Stimulated activated naive CD8-positive, alpha-beta T cell treated with anti-CD3 and anti-CD28 coated beads, Interleukin-15, amount 100 ng/mL, for 72 hours (primary cell): ENCODE measurements around the gene DLL3.

Experiments used
- ATAC-seq: fragments of 150-1000 bp; cut with Tn5 transposase; 2 replicates; pipeline ENCODE4 v1.10.0; 2021; ENCODE audit warnings: mild to moderate bottlenecking, moderate library complexity
- DNase-seq, 2 donors: peaks; one replicate each; pipeline ENCODE4 v3.0.0; 2021 to 2022
- H3K27ac Mint-ChIP-seq, 2 donors: one replicate each; pipeline ENCODE4 v1.8.0; 2022; ENCODE audit warnings: mild to moderate bottlenecking in 2 of 2, mixed read lengths in 2 of 2, moderate library complexity in 2 of 2
- H3K27me3 Mint-ChIP-seq: one replicate; pipeline ENCODE4 v1.8.0; 2022; ENCODE audit warnings: mixed read lengths
- H3K4me1 Mint-ChIP-seq: one replicate; pipeline ENCODE4 v1.8.0; 2022; ENCODE audit warnings: mild to moderate bottlenecking, mixed read lengths
- H3K4me3 Mint-ChIP-seq, 2 donors: one replicate each; pipeline ENCODE4 v1.8.0; 2022; ENCODE audit warnings: mild to moderate bottlenecking in 2 of 2, mixed read lengths in 2 of 2, moderate library complexity in 1 of 2
- H3K9me3 Mint-ChIP-seq, 2 donors: one replicate each; pipeline ENCODE4 v1.8.0; 2022; ENCODE audit warnings: mixed read lengths in 2 of 2

DLL3 gene

DNA sequence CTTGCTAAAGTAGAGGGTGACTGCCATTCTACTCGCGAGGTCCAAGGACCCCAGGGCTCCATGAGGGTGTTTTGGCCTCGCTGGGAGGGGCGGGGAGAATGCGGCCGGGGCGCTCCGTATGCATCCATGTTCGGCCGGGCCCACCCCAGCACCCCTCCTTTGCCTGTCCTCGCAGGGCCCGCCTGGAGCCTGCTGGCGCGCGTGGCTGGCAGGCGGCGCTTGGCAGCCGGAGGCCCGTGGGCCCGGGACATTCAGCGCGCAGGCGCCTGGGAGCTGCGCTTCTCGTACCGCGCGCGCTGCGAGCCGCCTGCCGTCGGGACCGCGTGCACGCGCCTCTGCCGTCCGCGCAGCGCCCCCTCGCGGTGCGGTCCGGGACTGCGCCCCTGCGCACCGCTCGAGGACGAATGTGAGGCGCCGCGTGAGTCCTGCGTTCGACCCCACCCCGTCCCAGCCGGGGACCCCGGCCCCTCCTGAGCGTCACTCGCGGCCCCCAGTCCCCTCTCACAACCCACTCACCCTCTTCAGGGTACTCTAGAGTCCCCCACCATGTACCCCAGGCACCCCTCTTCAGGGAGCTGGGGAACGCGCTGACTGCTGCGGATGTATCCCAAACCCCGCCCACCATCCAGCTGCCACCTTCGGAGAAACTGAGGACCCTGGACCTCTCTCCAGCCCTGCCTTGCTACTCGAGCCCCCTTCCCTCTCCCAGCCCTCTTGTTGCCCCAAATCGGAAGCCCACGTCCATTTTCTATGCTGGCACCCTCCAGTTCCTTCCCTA lies 4.1 kb downstream of the DLL3 start:
- H3K27ac Mint-ChIP-seq, result no peak overlapping the region
- H3K27me3 Mint-ChIP-seq, result peaks cover 92% of the 10 kb centered on the region
- ATAC-seq (peak; percentile 58), DNase-seq (peak; percentile 79 to 82)
- H3K4me1 Mint-ChIP-seq, result peaks cover 50% of the 10 kb centered on the region
- H3K9me3 Mint-ChIP-seq, result no peaks in the 10 kb centered on the region
- H3K4me3 Mint-ChIP-seq, result peak overlapping the region in 1 of 2 donors; percentile 45

DNA sequence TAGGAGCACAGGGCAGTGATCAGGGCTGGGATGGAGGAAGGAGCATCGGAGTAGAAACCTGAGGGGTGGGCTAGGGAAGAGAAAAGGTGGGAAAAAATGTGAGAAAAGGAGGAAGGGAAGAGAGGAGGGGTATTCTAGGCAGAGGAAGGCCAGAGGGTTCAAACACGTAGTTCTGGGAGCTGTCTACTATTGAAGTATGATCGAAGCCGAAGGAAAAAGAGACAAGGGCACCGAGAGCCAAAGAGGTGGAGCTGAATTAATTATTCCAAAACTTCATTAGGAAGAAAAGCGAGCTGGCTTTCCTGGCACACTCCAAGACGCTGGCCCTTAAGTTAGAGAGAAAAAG lies 7.8 kb downstream of the DLL3 start:
- Mint-ChIP-seq H3K4me3 (peak overlapping the region; percentile 50 to 64), H3K9me3 (no peaks in the 10 kb centered on the region), H3K27ac (no peak overlapping the region), H3K4me1 (peaks cover 34% of the 10 kb centered on the region), H3K27me3 (peaks cover 63% of the 10 kb centered on the region)
- DNase-seq (no peak), ATAC-seq (no peak)

DNA sequence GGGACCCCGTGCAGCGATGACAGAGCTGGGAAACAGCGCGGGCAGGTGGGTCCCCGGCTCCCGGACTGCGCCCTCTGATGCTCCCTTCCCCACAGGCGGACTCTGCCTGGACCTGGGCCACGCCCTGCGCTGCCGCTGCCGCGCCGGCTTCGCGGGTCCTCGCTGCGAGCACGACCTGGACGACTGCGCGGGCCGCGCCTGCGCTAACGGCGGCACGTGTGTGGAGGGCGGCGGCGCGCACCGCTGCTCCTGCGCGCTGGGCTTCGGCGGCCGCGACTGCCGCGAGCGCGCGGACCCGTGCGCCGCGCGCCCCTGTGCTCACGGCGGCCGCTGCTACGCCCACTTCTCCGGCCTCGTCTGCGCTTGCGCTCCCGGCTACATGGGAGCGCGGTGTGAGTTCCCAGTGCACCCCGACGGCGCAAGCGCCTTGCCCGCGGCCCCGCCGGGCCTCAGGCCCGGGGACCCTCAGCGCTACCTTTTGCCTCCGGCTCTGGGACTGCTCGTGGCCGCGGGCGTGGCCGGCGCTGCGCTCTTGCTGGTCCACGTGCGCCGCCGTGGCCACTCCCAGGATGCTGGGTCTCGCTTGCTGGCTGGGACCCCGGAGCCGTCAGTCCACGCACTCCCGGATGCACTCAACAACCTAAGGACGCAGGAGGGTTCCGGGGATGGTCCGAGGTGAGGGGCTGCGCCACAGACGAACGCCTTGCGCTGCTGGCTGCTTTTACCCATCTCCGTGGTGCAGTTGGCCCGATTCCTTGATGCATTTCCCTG lies 8.4 kb downstream of the DLL3 start:
- Mint-ChIP-seq H3K9me3 (no peaks in the 10 kb centered on the region), H3K4me1 (peaks cover 34% of the 10 kb centered on the region), H3K27me3 (peaks cover 59% of the 10 kb centered on the region), H3K4me3 (peak overlapping the region; percentile 76 to 95), H3K27ac (no peak overlapping the region)
- ATAC-seq, result peak; percentile 84
- DNase-seq, result peak; percentile 67 to 72

DNA sequence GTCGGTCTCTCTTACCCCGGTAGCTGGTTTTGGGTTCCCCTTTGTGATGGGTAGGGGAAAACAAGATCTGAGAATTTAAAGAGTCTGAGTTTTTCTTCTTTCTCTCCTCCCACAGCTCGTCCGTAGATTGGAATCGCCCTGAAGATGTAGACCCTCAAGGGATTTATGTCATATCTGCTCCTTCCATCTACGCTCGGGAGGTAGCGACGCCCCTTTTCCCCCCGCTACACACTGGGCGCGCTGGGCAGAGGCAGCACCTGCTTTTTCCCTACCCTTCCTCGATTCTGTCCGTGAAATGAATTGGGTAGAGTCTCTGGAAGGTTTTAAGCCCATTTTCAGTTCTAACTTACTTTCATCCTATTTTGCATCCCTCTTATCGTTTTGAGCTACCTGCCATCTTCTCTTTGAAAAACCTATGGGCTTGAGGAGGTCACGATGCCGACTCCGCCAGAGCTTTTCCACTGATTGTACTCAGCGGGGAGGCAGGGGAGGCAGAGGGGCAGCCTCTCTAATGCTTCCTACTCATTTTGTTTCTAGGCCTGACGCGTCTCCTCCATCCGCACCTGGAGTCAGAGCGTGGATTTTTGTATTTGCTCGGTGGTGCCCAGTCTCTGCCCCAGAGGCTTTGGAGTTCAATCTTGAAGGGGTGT lies 9.1 kb downstream of the DLL3 start:
- H3K27ac Mint-ChIP-seq, result no peak overlapping the region
- peaks cover 33% of the 10 kb centered on the region for H3K4me1 Mint-ChIP-seq
- ATAC-seq (no peak), DNase-seq (no peak)
- no peaks in the 10 kb centered on the region for H3K9me3 Mint-ChIP-seq
- peaks cover 59% of the 10 kb centered on the region for H3K27me3 Mint-ChIP-seq
- peak overlapping the region; percentile 76 to 95 for H3K4me3 Mint-ChIP-seq

DNA sequence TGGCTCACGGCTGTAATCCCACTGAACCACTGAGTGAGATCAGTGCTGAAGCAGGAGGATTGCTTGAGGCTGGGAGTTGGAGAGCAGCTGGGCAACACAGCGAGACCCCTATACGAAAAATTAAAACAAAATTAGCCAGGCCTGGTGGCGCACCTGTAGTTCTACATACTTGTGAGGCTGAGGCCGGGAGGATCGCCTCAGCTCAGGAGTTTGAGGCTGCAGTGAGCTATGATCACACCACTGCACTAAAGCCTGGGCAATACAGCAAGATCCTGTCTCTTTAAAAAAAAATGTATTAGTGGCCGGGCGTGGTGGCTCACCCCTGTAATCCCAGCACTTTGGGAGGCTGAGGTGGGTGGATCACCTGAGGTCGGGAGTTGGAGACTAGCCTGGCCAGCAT lies 9.9 kb downstream of the DLL3 start:
- ATAC-seq (no peak), DNase-seq (no peak)
- Mint-ChIP-seq H3K4me1 (peaks cover 26% of the 10 kb centered on the region), H3K4me3 (no peak overlapping the region), H3K27me3 (peaks cover 57% of the 10 kb centered on the region), H3K27ac (no peak overlapping the region), H3K9me3 (no peaks in the 10 kb centered on the region)

DNA sequence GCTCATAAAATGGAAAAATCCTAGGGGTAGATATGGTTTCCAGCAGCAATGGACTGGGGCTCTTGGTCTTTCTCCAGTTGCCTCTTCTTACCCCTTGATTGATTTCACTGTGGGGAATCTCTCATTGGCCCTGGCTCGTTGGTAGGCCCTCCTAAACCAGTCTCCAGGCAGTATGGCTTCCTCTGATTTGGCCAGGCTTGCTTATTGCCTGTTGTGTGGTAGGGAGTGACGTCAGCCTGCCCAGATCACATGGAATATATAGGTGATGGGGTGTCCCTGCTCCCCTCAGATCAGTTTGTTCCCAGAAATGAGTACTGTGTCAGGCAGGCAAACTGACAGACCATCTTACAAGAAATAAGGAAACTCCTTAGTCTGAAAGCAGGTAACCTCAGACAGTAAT lies 10.5 kb downstream of the DLL3 start:
- no peak for ATAC-seq
- H3K27me3 Mint-ChIP-seq, result peaks cover 57% of the 10 kb centered on the region
- peaks cover 20% of the 10 kb centered on the region for H3K4me1 Mint-ChIP-seq
- H3K9me3 Mint-ChIP-seq, result no peaks in the 10 kb centered on the region
- H3K27ac Mint-ChIP-seq, result no peak overlapping the region
- DNase-seq, result no peak
- no peak overlapping the region for H3K4me3 Mint-ChIP-seq

DNA sequence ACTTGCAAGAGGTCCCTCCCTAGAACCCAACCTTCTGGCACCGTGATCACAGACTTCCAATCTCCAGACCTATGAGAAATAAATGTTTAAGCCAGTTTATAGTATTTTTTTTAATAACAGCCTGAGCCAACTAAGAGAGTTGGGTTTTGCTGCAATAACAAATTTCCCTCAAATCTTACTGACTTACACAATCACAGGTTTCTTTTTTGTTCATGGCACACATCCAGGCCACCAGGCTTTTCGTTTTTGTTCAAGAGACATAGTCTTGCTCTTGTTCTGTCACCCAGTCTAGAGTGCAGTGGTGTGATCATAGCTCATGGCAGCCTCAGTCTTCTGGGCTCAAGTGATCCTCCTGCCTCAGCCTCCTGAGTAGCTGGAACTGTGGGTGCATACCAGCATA lies 14.2 kb downstream of the DLL3 start:
- no peak overlapping the region for H3K4me3 Mint-ChIP-seq
- H3K9me3 Mint-ChIP-seq, result no peaks in the 10 kb centered on the region
- ATAC-seq (no peak), DNase-seq (no peak)
- H3K4me1 Mint-ChIP-seq, result peaks cover 24% of the 10 kb centered on the region
- no peak overlapping the region for H3K27ac Mint-ChIP-seq
- peaks cover 55% of the 10 kb centered on the region for H3K27me3 Mint-ChIP-seq

DNA sequence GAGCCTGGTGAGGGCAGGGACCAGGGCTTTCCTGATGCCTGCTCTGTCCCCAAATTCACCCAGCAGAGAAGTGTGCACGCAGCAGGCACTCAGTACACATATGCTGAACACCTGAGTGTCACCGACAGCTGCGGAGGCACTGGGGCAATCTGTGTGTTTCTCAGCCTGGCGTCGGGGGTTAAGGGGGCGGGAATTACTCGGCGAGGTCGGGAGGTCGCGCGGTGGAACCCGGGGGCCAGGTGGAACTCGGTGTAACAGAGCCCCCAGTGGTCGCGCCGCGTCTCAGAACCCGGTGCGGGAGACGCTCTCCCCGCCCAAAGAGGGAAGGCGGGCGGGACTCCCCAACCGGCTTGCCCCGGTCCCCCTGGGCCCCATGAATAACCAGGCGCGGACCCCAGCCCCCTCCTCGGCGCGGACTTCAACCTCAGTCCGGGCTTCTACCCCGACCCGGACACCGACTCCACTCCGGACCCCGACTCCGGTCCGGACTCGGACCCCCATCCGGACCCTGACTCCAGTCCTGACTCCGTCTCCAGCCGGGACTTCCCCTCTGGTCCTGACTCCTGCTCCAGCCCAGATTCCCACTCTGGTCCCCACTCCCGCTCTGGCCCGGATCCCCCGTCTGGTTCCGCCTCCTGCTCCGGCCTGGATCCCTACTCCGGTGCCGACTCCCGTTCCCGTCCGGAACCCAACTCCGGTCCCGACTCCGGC lies 16.2 kb downstream of the DLL3 start, which contains the start of gene SELENOV:
Gene SELENOV, plus strand, starts transcription at position 300 of the 711 bp plus-strand sequence. Its CDS starts 74 bp downstream, at position 374.
- H3K9me3 Mint-ChIP-seq, result no peaks in the 10 kb centered on the region
- DNase-seq, result no peak
- peaks cover 55% of the 10 kb centered on the region for H3K27me3 Mint-ChIP-seq
- peak; percentile 63 for ATAC-seq
- H3K4me3 Mint-ChIP-seq, result peak within 1 kb of the TSS; percentile 75 to 94
- peak within 1 kb of the TSS; percentile 92 to 94 for H3K27ac Mint-ChIP-seq
- peaks cover 20% of the 10 kb centered on the region for H3K4me1 Mint-ChIP-seq

DNA sequence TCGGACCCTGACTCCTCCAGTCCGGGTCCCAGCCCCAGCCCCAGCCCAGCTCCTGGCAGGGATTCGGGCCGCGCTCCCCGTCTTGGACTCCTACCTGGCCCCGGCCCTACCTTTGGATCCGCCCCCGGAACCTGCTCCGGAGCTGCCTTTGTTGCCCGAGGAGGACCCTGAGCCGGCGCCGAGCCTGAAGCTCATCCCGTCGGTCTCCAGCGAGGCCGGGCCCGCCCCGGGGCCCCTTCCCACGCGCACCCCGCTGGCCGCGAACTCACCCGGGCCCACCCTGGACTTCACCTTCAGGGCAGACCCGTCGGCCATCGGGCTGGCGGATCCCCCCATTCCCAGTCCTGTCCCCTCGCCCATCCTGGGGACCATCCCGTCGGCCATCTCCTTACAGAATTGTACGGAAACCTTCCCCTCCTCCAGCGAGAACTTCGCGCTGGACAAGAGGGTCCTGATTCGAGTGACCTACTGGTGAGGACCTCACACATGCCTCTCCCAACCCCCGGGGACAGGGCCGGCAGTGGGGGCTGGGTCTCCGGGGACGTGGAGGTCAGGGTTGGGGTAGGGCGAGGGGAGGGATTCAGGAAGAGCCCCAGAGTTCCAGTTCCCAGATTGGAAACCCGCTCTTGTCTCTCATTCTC lies 16.9 kb downstream of the DLL3 start:
- Mint-ChIP-seq H3K4me3 (peak overlapping the region; percentile 75 to 94), H3K27me3 (peaks cover 55% of the 10 kb centered on the region), H3K4me1 (peaks cover 20% of the 10 kb centered on the region), H3K9me3 (no peaks in the 10 kb centered on the region), H3K27ac (peak overlapping the region in 1 of 2 donors; percentile 92)
- DNase-seq (no peak), ATAC-seq (peak; percentile 36)

DNA sequence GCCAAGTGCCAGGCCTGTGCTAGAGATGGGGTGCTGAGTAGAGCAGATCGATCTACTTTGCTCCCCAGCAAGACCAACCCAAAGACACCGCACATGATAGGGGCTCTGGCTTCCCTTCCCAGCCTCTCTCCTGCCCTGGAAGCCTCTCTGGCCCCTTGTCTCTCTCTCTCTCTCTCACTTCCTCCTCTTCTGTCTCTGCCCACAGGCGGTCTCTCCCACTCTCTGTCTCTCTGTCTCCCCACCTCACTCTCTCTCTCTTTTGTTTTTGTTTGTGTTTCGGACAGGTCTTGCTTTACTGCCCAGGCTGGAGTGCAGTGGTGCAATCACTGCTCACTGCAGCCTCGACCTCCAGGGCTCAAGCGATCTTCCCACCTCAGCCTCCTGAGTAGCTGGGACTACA lies 17.5 kb downstream of the DLL3 start:
- H3K27me3 Mint-ChIP-seq, result peaks cover 55% of the 10 kb centered on the region
- DNase-seq, result no peak
- H3K4me1 Mint-ChIP-seq, result peaks cover 20% of the 10 kb centered on the region
- peak overlapping the region in 1 of 2 donors; percentile 4 for H3K27ac Mint-ChIP-seq
- H3K4me3 Mint-ChIP-seq, result peak overlapping the region; percentile 46 to 75
- no peaks in the 10 kb centered on the region for H3K9me3 Mint-ChIP-seq
- ATAC-seq, result peak; percentile 13

DNA sequence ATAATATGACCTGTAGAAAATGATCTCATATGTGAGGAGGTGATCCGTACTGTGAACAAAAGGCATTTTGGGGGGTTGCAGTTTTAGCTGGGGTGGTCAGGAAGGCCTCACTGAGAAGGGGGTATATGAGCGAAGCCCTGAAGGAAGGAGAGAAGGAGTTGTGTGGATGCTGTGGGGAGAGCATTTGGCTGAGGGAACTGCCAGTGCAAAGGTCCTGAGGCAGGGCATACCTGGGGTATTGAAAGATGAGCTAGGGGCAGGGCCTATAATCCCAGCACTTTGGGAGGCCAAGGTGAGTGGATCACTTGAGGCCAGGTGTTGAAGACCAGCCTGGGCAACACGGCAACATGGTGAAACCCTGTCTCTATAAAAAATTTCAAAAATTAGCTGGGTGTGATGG lies 18.7 kb downstream of the DLL3 start:
- no peak overlapping the region for H3K4me3 Mint-ChIP-seq
- peaks cover 55% of the 10 kb centered on the region for H3K27me3 Mint-ChIP-seq
- ATAC-seq, result no peak
- H3K9me3 Mint-ChIP-seq, result no peaks in the 10 kb centered on the region
- no peak overlapping the region for H3K27ac Mint-ChIP-seq
- peaks cover 26% of the 10 kb centered on the region for H3K4me1 Mint-ChIP-seq
- DNase-seq, result no peak

DNA sequence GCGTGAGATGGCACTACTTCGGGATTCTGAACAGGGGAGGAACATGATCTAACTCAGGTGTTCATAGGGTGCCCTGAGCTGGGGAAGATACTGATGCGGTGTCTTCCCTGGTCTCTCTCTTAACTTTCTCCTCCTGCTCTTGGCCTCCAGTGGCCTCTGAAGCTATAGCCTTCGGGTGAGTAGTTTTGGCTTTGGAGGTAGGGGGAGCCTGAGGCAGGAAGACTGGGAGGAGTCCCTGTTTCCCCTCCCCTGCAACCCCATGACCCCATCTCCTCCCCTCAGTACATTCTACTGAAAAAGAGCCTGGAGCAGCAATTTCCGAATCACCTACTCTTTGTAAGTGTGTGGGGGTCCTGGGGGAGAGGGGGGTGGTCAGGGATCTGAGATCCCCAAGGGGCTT lies 19.7 kb downstream of the DLL3 start:
- Mint-ChIP-seq H3K27me3 (peaks cover 51% of the 10 kb centered on the region), H3K4me1 (peaks cover 26% of the 10 kb centered on the region), H3K4me3 (no peak overlapping the region), H3K27ac (no peak overlapping the region), H3K9me3 (no peaks in the 10 kb centered on the region)
- DNase-seq (no peak), ATAC-seq (peak; percentile 11)

DNA sequence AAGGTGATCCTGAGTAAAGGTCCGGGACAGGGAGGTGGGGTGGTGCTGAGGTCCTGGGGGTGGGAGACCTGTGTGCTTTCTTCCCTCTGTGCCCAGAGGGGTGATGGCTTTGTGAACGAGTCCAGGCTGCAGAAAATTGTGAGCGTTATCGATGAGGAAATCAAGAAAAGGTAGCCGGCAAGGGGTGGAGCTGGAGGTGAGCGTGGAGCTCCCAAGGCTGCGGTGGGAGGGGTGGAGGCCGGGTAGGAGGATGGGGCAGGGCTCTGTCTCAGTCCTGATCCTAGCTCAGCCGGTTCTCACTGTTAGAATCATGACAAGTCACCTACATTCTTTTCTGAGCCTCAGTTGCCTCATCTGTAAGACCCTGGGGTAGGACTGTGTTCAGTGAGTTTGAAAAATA lies 20.2 kb downstream of the DLL3 start:
- ATAC-seq (no peak), DNase-seq (no peak)
- Mint-ChIP-seq H3K9me3 (no peaks in the 10 kb centered on the region), H3K27me3 (peaks cover 46% of the 10 kb centered on the region), H3K27ac (peak overlapping the region in 1 of 2 donors; percentile 64), H3K4me3 (no peak overlapping the region), H3K4me1 (peaks cover 26% of the 10 kb centered on the region)

DNA sequence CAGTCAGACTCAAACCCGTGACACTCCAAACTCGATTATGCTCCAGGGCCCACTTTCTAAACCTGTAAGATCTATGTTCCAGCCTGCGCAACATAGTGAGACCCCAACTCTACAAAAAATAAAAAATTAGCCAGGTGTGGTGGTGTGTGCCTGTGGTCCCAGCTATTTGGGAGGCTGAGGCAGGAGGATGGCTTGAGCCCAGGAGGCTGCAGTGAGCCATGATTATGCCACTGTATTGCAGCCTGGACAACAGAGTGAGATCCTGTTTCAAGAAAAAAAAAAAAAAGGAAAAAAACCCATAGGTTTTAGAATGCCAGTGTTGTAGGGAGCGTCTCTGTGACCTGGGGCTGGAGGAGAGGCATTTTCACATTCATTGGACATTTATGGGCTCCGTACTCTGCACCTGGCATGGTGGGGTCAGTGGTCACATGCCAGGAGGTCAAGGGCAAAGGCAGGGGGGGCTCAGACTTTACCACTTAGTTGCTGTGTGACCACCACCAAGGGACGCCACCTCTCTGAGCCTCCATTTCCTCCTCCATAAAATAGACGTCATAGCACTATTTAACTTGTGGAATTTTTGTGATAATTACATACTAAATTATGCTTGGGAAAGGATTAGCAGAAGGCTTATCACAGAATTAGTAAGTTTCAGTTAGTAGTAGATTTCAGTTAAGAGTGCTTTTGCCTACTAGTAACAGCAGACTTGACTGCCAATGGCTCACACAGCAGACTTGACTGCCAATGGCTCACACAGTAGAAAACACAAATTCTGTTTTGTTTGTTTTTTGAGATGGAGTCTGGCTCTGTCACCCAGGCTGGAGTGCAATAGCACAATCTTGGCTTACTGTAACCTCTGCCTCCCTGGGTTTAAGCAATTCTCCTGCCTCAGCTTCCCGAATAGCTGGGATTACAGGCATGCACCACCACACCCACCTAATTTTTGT lies 22.1 kb downstream of the DLL3 start:
- Mint-ChIP-seq H3K4me1 (peaks cover 11% of the 10 kb centered on the region), H3K4me3 (no peak overlapping the region), H3K27me3 (peaks cover 27% of the 10 kb centered on the region), H3K9me3 (no peaks in the 10 kb centered on the region), H3K27ac (no peak overlapping the region)
- no peak for DNase-seq
- no peak for ATAC-seq
